HG02885 (cell line): ENCODE measurements around the gene NDST4.

Experiments
- ATAC-seq: cut with Tn5 transposase; IDR thresholded peaks from one replicate; pipeline ENCODE4 v1.9.1; 2021; ENCODE audit warnings: mild to moderate bottlenecking; ENCODE audit not compliant: unreplicated experiment, poor library complexity

Gene NDST4

DNA sequence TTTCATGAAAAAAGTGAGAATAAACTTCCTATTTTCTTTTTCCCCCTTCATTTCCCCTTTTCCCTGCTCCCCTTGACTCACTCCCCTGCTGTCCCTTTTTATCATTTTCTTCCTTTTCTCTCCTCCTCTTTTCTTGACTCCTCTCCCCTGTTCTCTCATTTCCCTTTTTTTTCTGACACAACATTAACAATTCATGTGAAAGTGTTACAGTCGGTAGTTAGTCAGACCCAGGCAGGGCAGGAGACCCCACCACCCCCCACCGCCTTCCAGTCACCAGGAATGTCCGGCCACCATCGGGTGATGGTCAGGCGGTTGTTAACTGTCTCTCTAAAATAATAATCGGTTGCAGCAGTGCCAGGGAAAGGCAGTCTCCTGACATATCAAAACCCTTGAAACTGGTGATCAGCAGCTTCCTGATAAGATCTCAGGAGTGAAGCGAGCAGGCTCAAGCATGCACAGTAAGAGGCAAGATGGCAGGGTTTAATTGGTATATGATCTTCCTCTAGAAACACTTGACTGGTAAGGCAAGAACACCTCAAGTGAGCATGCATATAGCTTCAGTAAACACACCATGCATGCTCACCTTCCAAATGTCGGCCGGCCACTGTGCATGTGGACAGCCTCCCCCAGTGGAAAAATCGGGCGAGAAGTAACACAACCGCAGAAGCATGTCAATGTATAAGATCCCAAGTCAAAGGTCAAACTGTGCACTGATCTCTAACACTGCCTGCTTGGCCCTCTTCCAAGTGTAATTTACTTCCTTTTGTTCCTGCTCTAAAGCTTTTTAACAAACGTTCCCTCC, 191.4 kb downstream of the NDST4 start:
- no peak for ATAC-seq

GRCh38 chr4:114921191-114921590, 192.2 kb downstream of the NDST4 start:
- no peak for ATAC-seq

DNA sequence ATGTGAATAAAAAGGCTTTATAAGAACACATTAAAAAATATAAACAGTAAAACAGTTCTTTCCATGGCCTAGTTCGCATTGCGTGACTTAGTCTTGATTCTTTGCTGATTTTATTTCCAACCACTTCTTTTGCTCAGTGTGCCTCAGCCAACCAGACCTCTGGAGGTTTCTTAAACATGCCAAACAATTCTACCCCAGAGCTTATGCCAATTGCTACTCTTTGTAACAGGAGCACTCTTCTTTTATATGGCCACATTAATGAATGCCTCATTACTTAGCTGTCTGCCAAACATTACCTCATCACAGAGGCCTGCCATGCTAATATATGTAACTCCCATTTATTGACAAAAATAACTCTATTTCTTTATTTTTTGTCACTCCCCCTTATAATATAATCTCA, 202.3 kb downstream of the NDST4 start:
- no peak for ATAC-seq

DNA sequence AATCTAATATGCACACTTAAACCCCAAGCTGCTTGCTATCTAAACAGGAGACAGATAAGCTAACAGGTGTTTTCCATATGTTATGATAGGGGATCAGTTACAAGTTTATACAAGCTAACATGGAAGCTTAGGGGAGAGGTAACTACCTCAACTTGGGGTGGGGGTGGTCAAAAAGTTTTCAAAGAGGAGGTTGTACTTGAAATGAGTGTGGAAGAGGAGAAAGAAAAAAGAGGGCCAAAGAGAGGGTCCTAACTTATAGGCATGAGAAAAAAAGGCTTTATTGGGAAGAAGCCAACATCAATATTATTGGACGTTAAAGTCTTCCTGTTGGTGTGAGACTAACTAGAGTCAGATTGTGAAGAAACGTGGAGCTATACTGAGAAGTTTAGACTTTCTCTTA, 205.9 kb downstream of the NDST4 start:
- no peak for ATAC-seq

DNA sequence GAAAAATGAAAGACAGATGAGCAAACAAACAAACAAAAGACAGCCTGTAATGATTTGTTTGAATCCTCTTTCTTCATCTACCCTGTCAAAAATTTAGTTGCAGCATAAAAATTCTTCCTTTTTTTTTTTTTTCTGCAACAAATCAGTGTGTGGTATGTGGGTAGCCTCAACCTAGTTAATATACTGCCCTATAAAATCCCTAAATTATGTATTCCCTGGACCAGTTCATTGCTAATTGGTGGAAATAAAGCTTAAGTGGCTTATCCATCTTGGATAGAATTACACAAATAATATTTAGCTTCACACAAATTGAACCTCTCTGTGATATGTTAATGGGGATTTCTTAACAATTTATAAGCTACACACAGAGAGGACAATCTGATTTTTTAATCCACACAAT, 208.4 kb downstream of the NDST4 start:
- no peak for ATAC-seq

DNA sequence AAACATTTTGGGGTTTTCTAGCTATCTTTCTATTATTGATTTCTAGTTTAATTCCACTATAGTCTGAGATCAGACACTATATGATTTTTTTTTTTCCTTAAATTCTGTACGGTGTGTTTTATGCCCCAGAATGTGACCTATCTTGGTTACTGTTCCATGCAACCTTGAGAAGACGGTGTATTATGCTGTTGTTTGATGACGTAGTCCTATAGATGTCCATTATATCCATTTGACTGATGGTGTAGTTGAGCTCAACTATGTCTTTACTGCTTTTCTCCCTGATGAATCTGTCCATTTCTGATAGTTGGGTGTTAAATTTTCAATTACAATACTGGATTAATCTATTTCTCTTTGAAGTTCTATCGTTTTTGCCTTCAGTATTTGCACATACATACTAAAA, 212.5 kb downstream of the NDST4 start:
- no peak for ATAC-seq

- no peak for ATAC-seq
Measured at GRCh38 chr4:114890773-114891172, 222.6 kb downstream of the NDST4 start.

- ATAC-seq, result no peak
Measured at GRCh38 chr4:114886761-114887160, 226.7 kb downstream of the NDST4 start.

GRCh38 chr4:114883641-114884040, 229.8 kb downstream of the NDST4 start:
- no peak for ATAC-seq

DNA sequence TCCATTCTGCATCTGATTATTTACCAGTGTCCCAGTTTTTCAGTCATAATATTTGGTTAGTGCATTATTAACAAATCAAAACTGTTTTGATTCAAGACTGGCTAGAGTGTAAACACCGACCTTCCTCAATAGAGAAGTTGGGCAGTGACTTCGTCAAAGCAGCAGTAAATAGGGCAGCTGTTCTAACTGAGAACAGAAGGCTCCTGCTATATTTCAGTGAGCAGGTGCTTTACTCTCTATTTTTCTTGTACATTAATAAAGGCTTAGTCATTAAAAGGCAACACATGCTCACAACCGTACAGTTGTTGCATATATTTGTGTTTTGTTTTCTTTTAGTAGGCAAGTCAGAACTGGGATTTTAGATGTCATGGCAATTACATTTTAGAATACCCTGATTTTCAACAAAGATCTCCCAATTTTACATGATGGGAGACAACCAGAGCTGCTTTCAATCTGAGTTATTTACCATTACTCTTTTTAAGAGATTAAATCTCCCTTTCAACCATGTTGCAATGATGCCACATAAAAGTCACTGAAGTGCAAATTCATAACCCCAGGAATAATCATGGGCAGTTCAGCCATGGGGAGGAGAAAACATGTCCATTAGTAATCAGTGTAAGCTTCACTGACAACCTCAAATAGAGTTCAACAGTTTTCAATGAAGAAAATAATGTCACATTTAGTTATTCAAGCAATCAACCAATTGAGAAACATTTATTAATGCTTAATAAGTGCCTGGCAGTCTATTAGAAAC, 233.3 kb downstream of the NDST4 start:
- no peak for ATAC-seq

- no peak for ATAC-seq
Measured at GRCh38 chr4:114875630-114876029, 237.8 kb downstream of the NDST4 start.

- ATAC-seq, result no peak
Measured at GRCh38 chr4:114874321-114874720, 239.1 kb downstream of the NDST4 start.

DNA sequence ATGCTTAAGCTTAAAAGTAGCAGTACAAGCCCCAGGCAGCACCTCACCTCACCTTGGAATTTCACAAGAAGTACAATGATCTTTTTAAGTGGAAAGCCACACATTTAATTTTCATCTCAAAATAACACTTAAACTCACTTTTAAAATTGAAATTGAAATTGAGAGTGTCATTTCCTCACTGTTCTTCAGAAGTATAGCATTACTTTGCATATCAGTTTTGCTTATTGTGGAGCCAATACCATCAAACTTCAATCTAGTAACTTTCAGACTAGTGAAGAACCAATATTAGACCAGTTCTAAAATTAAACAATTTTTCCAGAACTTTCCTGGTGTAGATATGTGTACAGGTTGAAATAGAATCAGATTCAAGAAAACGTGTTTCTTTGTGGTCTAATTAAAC, 242.4 kb downstream of the NDST4 start:
- ATAC-seq, result peak; percentile 40

DNA sequence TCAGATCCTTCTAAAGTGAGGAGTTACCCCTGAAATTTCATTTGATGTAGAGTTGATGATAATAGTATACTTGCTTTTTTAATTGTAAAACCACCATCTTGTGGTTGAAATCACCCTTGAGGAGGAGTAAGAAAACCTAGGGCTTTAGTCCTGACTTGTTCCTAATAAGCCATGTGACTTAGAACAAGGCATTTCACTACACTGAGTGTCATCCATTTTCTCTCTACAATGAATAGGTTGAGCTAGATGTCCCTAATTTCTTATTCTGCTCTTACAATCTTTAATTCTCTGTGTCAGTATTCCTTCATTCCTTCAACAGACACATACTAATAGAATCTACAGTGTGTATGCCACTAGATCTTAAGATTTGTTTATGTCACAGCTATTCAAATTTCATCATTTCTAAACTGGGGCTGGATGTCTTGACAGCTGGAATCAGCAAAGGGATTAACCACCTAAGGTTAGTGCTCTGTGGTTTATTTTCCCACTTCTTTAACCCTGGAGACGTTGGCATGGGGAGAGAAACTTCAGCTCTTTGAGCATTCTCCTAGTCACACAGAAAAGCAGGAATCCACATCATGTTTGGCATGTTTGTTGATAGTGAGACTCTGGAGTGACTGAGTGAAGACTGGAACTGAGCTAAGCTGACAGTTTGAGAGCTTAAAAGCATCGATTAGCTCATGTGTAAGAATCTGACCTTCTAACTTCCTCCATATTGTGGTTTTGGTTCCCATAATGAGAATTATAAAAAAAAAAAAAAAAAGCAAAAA, 246.3 kb downstream of the NDST4 start:
- peak; percentile 65 for ATAC-seq

GRCh38 chr4:114864060-114864459, 249.4 kb downstream of the NDST4 start:
- ATAC-seq, result peak; percentile 36

GRCh38 chr4:114860786-114861185, 252.6 kb downstream of the NDST4 start:
- no peak for ATAC-seq

GRCh38 chr4:114857831-114858230, 255.6 kb downstream of the NDST4 start:
- ATAC-seq, result no peak

GRCh38 chr4:114839986-114840385, 273.4 kb downstream of the NDST4 start:
- peak; percentile 64 for ATAC-seq

GRCh38 chr4:114830628-114831027, 282.8 kb downstream of the NDST4 start:
- no peak for ATAC-seq

- no peak for ATAC-seq
Measured at GRCh38 chr4:114827651-114828050, 285.8 kb downstream of the NDST4 start.

DNA sequence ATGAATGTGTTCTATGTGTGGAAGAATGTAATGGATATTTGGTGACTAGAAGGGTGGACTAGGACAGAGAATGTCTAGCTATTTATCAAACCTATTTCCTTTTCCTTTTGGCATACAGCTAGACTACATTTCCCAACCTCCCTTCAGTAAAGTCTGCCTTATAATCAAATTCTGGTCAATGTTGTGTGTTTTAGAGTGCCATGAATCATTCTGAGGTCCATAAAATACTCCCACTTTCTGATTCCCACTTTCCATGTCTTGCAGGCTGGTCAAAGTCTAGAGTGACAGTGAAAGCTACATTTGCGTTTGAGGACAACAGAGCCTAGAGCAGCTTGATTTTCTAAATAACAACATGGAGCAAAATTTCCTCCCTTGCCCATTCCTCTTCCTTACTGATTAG, 297.7 kb downstream of the NDST4 start:
- ATAC-seq, result no peak
